Measurements from ENCODE around the gene ARL9.

The ARL9 gene

DNA sequence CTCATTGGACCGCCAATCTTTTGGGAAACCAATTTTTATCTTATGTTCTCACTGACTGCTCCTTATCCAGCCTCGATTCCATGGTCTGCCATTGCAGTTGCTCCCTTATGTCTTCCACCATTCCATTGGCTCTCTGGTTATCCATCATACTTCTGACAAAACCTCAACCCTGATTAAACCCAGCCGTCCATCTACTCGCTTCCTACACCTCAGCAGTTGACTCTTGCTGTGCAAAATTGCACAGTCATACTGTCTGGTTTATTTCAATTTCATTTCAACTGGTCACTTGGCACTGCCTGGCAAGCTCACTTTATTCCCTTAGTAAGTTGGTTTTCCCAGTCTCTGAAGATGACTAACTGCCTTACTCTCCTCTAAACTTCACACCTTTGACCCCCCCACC is 26.2 kb downstream of the ARL9 start:
- no peak for DNase-seq (ENCODE audit: low read depth)

- no peak for DNase-seq (ENCODE audit: low read depth)
Observed at GRCh38 chr4:56532239-56532638, 26.6 kb downstream of the ARL9 start.

DNA sequence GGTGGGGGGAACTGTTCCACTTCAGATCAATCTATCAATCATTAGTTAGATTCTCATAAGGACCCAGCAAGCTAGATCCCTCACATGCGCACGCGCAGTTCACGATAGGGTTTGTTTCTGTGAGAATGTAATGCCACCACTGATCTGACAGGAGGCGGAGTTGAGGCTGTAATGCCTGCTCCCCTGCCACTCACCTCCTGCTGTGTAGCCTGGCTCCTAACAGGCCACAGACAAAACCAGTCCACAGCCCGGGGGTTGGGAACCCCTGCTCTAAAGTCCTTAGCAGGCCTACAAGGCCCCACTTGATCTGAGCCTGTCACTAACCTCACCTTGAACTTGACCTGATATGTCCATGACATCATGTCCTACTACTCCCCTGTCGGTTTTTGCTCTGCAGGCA is 30.3 kb downstream of the ARL9 start:
- DNase-seq (ENCODE audit: low read depth): no peak

DNA sequence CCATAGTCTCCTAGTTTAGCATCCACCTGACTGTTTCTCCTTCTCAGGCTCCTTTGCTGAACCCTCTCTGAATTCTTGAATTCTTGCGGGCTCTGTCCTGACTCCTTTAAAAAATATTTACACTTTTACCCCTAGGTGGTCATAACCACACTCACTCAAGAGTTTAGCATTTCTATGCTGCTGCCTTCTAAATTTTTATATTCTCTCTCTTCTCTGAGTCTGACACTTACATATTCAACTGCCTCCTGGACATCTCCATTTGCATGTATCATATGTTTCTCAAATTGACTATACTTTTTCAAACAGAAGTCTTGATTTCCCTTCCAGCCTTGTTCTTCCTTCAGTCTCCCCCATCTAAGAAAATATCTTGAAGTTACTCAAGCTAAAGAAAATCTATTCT is 31.6 kb downstream of the ARL9 start:
- no peak for DNase-seq (ENCODE audit: low read depth)

GRCh38 chr4:56540826-56541225 is 35.2 kb downstream of the ARL9 start:
- no peak for DNase-seq (ENCODE audit: low read depth)

DNA sequence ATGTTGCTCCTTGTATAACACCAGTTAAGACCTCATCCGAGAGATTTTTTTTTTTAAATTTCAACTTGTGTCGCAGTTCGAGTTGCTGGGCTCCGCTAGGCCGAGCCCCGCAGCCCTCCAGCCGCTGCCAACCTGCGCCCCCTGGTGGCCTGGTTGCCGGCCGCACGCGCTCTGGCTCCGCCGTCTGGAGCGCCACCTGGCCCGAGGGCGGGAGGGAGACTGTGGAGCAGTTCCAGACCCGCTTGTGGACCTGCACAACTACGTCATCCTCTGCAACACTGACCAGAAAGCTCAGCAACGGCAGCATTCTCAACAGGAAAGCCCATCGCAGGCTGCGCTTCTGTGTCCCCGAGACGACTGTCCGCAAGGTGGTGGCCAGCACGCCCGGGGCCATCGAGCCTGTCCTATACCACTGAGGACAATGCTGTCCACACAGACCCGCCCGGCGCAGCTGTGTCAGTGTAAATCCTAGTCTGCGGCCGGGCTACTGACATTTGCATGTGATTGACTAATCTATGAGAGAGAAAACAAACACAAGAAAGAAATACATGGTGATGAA is 39.1 kb downstream of the ARL9 start:
- DNase-seq (ENCODE audit: low read depth): peak; percentile 75

DNA sequence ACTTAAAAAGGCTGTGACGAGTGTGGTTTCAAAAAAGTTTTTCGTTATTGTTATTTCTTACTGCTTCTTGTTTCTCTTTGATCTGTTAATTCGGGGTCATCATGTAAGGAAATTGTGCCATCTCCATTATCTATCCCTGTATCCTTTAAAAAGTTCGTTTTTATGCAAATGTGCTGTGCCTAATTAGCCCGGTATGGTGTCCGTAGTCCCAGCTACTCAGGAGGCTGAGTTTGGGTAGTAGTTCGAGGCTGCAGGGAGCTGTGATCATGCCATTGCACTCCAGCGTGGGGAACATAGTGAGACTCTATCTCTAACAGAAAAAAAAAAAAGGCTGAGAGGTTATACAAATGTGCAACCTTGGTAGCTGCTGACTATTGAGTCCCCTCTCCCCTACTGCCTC is 45.1 kb downstream of the ARL9 start:
- no peak for DNase-seq (ENCODE audit: low read depth)

- no peak for DNase-seq (ENCODE audit: low read depth)
Observed at GRCh38 chr4:56551516-56551915, 45.9 kb downstream of the ARL9 start.

DNA sequence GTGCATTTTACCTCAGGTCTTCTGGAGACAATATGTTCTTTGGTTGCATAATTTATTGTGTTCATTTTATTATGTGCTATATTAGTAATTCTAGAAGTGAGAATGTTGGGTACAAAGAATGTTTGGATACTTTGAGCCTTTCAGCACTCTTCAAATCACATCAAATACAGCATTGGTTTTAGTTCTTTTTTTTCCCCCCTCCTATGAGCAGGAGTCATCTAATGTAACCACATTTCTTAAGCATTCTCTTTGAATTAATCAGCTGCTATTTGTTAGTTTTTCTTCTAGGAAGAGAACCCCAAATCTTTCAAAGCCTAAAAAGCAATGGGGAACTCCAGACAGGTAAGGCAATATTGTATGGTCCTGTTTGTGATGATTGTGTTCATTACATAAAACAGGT is 46.7 kb downstream of the ARL9 start:
- no peak for DNase-seq (ENCODE audit: low read depth)

- DNase-seq (ENCODE audit: low read depth): no peak
Observed at GRCh38 chr4:56570041-56570440, 64.5 kb downstream of the ARL9 start.
